GM10266 (cell line): ENCODE results near the gene IFT122.
"Not testable (repeated sequence)": the region's sequence is repeated elsewhere in the genome, so short reads cannot be mapped to it uniquely, and the experiment has no call there.

Source experiments
- DNase-seq: peaks from one replicate; pipeline ENCODE4 v3.0.0; 2012; ENCODE audit errors: extremely low spot score
- TF ChIP-seq, protein P1 (sequence below): IDR thresholded peaks from 2 replicates; pipeline ENCODE4 v1.5.1; 2012; ENCODE audit warnings: mild to moderate bottlenecking, low read depth; ENCODE audit not compliant: control insufficient read depth, insufficient read depth; ENCODE audit errors: missing control alignments

IFT122 gene

DNA sequence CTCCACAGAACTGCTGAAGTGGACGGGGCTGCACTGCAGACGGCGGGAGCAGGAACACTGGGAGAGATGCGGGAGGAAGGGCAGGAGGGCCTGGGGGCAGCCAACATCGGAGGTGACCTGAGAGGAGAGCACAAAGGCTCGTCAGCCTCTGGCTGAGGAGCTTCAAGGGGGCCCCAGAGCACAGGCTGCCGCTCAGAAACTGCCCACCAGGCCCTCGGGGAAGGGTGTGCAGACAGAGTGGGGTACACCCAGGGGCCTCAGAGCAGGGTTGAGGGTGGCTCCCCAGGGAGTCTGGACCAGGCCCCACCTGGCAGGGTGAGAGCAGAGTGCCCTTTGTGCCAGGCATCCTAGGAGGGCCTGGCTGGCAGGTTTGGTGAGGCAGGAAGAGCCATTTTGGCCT is 73.7 kb downstream of the IFT122 start:
- TF ChIP-seq, protein P1, sequence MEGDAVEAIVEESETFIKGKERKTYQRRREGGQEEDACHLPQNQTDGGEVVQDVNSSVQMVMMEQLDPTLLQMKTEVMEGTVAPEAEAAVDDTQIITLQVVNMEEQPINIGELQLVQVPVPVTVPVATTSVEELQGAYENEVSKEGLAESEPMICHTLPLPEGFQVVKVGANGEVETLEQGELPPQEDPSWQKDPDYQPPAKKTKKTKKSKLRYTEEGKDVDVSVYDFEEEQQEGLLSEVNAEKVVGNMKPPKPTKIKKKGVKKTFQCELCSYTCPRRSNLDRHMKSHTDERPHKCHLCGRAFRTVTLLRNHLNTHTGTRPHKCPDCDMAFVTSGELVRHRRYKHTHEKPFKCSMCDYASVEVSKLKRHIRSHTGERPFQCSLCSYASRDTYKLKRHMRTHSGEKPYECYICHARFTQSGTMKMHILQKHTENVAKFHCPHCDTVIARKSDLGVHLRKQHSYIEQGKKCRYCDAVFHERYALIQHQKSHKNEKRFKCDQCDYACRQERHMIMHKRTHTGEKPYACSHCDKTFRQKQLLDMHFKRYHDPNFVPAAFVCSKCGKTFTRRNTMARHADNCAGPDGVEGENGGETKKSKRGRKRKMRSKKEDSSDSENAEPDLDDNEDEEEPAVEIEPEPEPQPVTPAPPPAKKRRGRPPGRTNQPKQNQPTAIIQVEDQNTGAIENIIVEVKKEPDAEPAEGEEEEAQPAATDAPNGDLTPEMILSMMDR, result no peak

DNA sequence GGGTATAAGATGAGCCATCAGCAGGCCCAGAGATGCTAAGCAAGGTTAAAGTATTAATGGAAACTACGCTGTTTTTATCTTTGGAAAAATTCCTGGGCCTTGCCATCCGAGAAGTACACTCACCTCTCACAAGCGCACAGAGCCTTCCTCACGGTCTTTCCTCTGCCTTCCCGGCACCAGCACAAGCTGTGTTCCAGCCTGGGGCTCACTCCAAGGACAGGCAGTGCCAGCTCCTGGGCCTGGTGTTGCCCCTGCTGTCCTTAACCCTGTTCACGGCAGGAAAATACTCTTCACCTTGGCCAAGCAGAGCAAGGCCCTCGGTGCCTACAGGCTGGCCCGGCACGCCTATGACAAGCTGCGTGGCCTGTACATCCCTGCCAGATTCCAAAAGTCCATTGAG is 74.1 kb downstream of the IFT122 start:
- no peak for DNase-seq
- TF ChIP-seq, protein P1, result no peak

More for the DNA sequence above, 73.7 kb downstream of the IFT122 start:
- no peak for DNase-seq

DNA sequence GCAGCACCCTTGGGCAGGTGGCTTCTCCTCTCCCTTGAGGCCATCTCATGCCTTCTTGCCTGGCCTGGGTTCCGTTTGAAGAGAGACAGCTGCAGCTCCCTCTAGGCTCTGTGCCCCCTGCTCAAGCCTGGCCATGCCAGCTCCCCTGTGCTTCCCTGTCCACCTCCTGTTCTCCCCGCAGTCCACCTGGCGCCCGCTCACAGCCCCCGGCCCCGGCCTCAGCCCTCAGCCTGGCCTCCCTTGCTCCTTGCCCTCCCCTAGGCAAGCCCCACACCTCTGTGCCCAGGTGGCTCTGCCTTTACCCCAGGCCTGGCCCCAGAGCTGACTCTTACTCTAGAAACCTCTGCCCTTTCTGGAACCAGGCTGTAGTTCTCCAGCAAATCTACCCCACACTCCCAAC is 74.5 kb downstream of the IFT122 start:
- TF ChIP-seq, protein P1, result no peak
- DNase-seq, result no peak

DNA sequence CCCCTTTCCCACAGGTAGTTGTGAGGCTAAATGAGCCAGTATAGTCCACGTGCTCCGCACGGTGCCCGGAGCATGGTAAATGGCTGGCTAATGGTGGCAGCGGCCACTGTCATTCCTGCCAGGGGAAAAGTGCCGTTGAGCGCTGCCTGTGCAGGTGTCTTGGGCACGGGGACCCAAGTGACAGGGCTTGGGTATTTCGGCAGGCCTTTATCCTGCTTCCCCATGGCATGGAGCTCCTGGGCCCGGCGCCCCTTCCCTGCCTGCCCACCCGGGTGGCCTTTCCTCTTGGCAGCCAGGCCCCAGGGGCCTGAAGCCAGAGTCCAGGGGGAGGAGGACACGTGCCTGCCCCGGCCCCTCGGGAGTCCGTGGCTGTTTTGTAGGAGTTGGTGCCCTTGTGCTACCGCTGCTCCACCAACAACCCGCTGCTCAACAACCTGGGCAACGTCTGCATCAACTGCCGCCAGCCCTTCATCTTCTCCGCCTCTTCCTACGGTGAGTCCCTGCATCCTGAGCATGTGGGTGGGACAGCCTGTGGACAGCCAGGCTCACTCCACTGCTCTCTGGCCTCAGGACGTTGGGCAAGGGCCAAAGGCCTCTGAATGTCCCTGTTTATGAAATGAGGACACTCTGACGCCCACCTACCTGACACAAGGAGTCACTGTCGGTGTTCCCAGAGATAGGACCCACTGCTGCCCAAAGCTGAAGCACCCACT is 75.2 kb downstream of the IFT122 start:
- not testable (repeated sequence) for DNase-seq

DNA sequence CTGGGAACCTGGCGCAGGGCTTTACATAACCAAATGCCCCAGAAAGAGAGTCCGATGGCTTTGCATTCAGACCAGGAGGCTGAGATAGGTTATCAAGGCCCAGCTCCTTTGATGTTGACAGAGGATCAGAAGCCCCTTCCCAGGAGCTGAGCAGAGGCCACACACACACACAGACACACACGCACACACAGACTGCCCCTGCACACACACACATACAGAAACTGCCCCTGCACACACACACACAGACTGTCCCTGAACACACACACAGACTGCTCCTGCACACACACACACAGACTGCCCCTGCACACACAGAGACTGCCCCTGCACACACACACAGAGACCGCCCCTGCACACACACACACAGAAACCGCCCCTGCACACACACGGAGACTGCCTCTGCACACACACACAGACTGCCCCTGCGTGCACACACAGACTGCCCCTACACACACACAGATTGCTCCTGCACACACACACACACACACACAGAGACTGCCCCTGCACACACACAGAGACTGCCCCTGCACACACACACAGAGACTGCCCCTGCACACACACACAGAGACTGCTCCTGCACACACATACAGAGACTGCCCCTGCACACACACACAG is 75.9 kb downstream of the IFT122 start:
- DNase-seq, result not testable (repeated sequence)

DNA sequence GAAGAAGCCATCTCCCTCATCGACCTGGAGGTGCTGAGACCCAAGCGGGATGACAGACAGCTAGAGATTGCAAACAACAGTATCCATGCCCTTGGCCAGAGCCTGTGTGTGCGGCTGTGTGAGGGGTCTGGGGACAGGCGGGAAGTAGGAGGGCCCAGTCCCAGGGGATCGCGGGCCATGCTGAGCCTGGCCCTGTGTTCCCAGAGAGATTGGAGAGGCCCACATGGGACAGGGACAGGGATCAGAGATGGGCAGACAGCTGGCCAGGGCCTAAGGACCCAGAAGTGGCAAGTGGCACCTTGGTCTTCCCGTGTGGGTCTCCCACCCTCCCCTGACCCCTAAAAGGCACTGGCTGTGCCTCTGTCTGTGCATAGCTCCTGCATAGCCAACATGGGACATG is 77.5 kb downstream of the IFT122 start:
- TF ChIP-seq, protein P1, result no peak

DNA sequence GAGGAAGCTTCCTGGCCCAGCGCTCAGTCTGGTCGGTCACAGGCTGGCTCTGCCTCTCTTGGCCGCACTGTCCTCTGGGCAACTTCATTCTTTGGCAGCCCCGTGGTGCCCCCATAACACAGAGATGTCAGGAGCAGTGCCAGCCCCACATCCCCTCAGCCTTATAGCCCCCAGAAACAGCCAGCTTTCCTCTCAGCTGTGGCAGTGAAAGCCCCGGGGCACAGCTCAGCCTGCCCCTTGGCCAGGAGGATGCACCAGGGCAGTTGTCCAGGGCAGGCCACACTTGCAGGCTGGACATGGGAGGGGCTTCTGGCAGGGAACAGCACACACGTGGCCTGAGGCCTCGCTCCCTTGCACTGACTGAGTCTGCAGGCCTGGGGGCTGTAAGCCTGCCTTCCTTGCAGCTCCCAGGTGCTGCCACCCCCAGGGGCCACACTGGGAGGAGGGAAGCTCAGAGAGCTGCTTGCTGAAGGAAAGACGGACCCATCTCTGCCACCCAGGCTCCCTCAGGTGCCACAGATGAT is 78.1 kb downstream of the IFT122 start:
- TF ChIP-seq, protein P1, result no peak
- no peak for DNase-seq

More for the DNA sequence above, 77.5 kb downstream of the IFT122 start:
- no peak for DNase-seq

DNA sequence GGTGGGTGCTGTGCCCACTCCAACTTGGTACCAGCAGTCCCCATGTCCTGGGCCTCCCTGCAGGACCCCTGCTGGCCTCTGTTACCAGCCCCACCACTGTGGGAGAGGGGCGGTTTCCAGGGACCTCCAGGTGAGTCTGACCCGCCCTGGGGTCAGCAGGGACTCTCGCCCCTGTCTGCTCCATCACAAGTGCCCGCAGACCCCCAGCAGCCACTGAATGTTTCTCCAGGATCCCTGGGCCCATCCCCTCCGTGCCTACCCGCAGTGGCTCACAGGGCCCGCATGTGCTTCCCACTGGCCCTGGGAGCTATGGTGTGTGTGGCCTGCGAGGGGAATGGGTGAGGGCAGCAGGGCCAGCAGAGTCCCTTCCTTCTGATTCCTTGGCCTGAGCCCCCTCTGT is 78.6 kb downstream of the IFT122 start:
- TF ChIP-seq, protein P1, result no peak
- DNase-seq, result no peak
